ENCODE measurements around the gene NINL.
"Not testable (repeated sequence)": the region's sequence is repeated elsewhere in the genome, so short reads cannot be mapped to it uniquely, and the experiment has no call there.

The NINL gene

GRCh38 chr20:25550645-25551337, 34.5 kb downstream of the NINL start:
- DNase-seq: not testable (repeated sequence)

- no peak for DNase-seq
Measured at GRCh38 chr20:25549843-25550477, 35.4 kb downstream of the NINL start.

- no peak for DNase-seq
Measured at GRCh38 chr20:25549172-25549773, 36.1 kb downstream of the NINL start.

- no peak for DNase-seq
Measured at GRCh38 chr20:25548613-25549086, 36.7 kb downstream of the NINL start.

- DNase-seq: no peak
Measured at GRCh38 chr20:25547999-25548398, 37.3 kb downstream of the NINL start.

GRCh38 chr20:25547063-25547462, 38.3 kb downstream of the NINL start:
- no peak for DNase-seq

GRCh38 chr20:25546048-25546447, 39.3 kb downstream of the NINL start:
- DNase-seq: no peak

GRCh38 chr20:25545171-25545570, 40.2 kb downstream of the NINL start:
- DNase-seq: no peak

GRCh38 chr20:25544734-25545133, 40.6 kb downstream of the NINL start:
- no peak for DNase-seq

- no peak for DNase-seq
Measured at GRCh38 chr20:25544311-25544710, 41.0 kb downstream of the NINL start.

GRCh38 chr20:25543068-25543467, 42.3 kb downstream of the NINL start:
- peak; percentile 8 for DNase-seq

- peak; percentile 21 for DNase-seq
Measured at GRCh38 chr20:25541676-25542075, 43.7 kb downstream of the NINL start.

- peak; percentile 10 for DNase-seq
Measured at GRCh38 chr20:25539742-25540672, 45.3 kb downstream of the NINL start.

GRCh38 chr20:25538838-25539665, 46.3 kb downstream of the NINL start:
- DNase-seq: no peak

GRCh38 chr20:25537890-25538289, 47.4 kb downstream of the NINL start:
- DNase-seq: no peak

- no peak for DNase-seq
Measured at GRCh38 chr20:25535762-25536161, 49.6 kb downstream of the NINL start.

GRCh38 chr20:25534845-25535244, 50.5 kb downstream of the NINL start:
- no peak for DNase-seq

- no peak for DNase-seq
Measured at GRCh38 chr20:25533920-25534700, 51.2 kb downstream of the NINL start.

- no peak for DNase-seq
Measured at GRCh38 chr20:25532971-25533391, 52.4 kb downstream of the NINL start.

GRCh38 chr20:25532015-25532751, 53.1 kb downstream of the NINL start:
- DNase-seq: peak; percentile 46
